Spleen (tissue), 7 donors: ENCODE data around the gene KCNJ6.

ENCODE experiments used
- POLR2A ChIP-seq, 3 donors: fragments of 450-650 bp; IDR thresholded peaks; one replicate each; pipeline ENCODE4 v1.5.1; 2017; ENCODE audit warnings: antibody characterized with exemption in 3 of 3, mild to moderate bottlenecking in 1 of 3
- POLR2AphosphoS5 ChIP-seq, 3 donors: sonication (generic); formaldehyde crosslinking; IDR thresholded peaks; one replicate each; pipeline ENCODE4 v1.5.1; 2017; ENCODE audit warnings: antibody characterized with exemption in 3 of 3
- TF ChIP-seq, protein P1 (sequence below), 11 experiments: fragments of 200-600 bp in 7 of 11; fragments of 450-650 bp in 4 of 11; sonication (generic) in 4 of 11; IDR thresholded peaks in 8 of 11; conservative IDR thresholded peaks in 3 of 11; 1 replicate in 7 of 11; 2 replicates in 4 of 11; pipeline versions ENCODE4 v1.4.0 to v1.8.0; 2016 to 2021; ENCODE audit warnings: antibody characterized with exemption in 11 of 11, inconsistent platforms in 4 of 11, mild to moderate bottlenecking in 1 of 11
- donor health status: DM: no; HTN: no; CAD: no; lungs with moderate emphysema.
- donor health status: DM: no; HTN: no; CAD: no.
- donor health status: DM: no; HTN: no; CAD: no.

DNA sequence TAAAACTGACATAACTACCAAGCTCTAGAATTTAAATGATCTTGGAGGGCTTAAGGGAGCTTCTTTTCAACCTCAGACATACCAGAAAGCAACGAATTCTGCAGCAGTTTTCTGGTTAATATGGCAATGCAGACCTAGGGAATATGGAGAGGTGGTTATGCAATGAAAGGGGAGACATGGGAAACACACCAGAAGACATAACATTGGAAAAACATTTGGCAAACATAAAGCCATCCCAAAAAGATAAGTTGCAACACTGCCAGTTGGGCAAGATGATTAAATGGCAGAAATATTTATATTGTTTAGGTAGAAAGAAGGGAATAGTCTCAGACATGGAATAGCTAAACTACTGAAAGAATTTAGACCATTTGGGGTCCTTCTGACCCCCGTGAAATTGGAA is 104.5 kb downstream of the KCNJ6 start:
- TF ChIP-seq, protein P1, sequence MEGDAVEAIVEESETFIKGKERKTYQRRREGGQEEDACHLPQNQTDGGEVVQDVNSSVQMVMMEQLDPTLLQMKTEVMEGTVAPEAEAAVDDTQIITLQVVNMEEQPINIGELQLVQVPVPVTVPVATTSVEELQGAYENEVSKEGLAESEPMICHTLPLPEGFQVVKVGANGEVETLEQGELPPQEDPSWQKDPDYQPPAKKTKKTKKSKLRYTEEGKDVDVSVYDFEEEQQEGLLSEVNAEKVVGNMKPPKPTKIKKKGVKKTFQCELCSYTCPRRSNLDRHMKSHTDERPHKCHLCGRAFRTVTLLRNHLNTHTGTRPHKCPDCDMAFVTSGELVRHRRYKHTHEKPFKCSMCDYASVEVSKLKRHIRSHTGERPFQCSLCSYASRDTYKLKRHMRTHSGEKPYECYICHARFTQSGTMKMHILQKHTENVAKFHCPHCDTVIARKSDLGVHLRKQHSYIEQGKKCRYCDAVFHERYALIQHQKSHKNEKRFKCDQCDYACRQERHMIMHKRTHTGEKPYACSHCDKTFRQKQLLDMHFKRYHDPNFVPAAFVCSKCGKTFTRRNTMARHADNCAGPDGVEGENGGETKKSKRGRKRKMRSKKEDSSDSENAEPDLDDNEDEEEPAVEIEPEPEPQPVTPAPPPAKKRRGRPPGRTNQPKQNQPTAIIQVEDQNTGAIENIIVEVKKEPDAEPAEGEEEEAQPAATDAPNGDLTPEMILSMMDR (IDR thresholded peaks at IDR 0.05 in 8 of 11, conservative IDR thresholded peaks at IDR 0.05 in 3 of 11), result no peak
- TF ChIP-seq POLR2A (IDR thresholded peaks at IDR 0.05), result no peak
- TF ChIP-seq POLR2AphosphoS5 (IDR thresholded peaks at IDR 0.05), result no peak
